A549 (cell line): Measurements from ENCODE around the gene TRERF1. TPM values are rescaled to one million over a fixed set of nuclear protein-coding genes. Genes with fewer than 3 reads are reported as not detected.
A peak's percentile ranks its signal among the peaks of the same experiment; 100 is the strongest.

ENCODE experiments used
- ATAC-seq, 2 experiments: fragments of 200-7000 bp in 1 of 2; fragments of >200 bp in 1 of 2; cut with Nextera tagmentation in 1 of 2; cut with Tn5 transposase in 1 of 2; 3 replicates each; pipeline versions ENCODE4 v1.8.0 to v1.9.1; 2018 to 2020; ENCODE audit warnings: mild to moderate bottlenecking in 1 of 2, moderate library complexity in 1 of 2
- CTCF ChIA-PET: fragments of 300-600 bp; sonication (Branson Sonifier 250); formaldehyde crosslinking; extraction: SDS; loops from one replicate; lab custom pipeline; 2021; ENCODE audit warnings: antibody characterized with exemption, inconsistent platforms; lab: Yijun Ruan, JAX
- POLR2A ChIA-PET: fragments of 350-600 bp; formaldehyde crosslinking; extraction: SDS; loops from one replicate; lab custom pipeline; 2021; ENCODE audit warnings: antibody characterized with exemption, inconsistent platforms; lab: Yijun Ruan, JAX
- DNase-seq, 2 experiments: peaks; one replicate each; pipeline versions ENCODE4 v3.0.0 to v3.0.0-alpha.2; 2011 to 2016; ENCODE audit warnings: low read depth in 1 of 2, low spot score in 1 of 2
- FAIRE-seq: peaks from 2 replicates; lab custom pipeline; 2011; peaks lifted over from hg19 to GRCh38; lab: Jason Lieb, UNC
- H3K27ac ChIP-seq, 2 experiments: fragments of >200 bp; sonication (Bioruptor Twin); formaldehyde crosslinking; 3 replicates each; pipeline ENCODE4 v1.5.1; 2016 to 2017
- H3K4me1 ChIP-seq: fragments of >200 bp; sonication (Bioruptor Twin); formaldehyde crosslinking; 3 replicates; pipeline ENCODE4 v1.6.1; 2016
- H3K4me2 ChIP-seq: fragments of >200 bp; sonication (Bioruptor Twin); formaldehyde crosslinking; 3 replicates; pipeline ENCODE4 v1.6.1; 2016
- H3K4me3 ChIP-seq: fragments of >200 bp; sonication (Bioruptor Twin); formaldehyde crosslinking; 3 replicates; pipeline ENCODE4 v1.5.1; 2016
- H3K9me3 ChIP-seq: fragments of >200 bp; sonication (Bioruptor Twin); formaldehyde crosslinking; 3 replicates; pipeline ENCODE4 v1.6.1; 2016
- CBX2 ChIP-seq: fragments of 200-600 bp; sonication (generic); IDR thresholded peaks from 2 replicates; pipeline ENCODE4 v1.6.1; 2016; ENCODE audit warnings: low read depth, mild to moderate bottlenecking, borderline replicate concordance
- CEBPB ChIP-seq, 2 experiments: fragments of >200 bp in 1 of 2; sonication (Bioruptor Twin) in 1 of 2; formaldehyde crosslinking in 1 of 2; IDR thresholded peaks; 2 replicates each; pipeline ENCODE4 v1.6.1; 2012 to 2016
- ELK1 ChIP-seq: fragments of 150-350 bp; IDR thresholded peaks from 2 replicates; pipeline ENCODE4 v1.6.1; 2014; ENCODE audit warnings: low read depth, mild to moderate bottlenecking, low read length
- HOXB13 ChIP-seq: fragments of 250-450 bp; sonication (Bioruptor Pico); IDR thresholded peaks from 2 replicates; pipeline ENCODE4 v1.5.0; 2020; ENCODE audit warnings: low read depth, mild to moderate bottlenecking, moderate library complexity
- MAX ChIP-seq: IDR thresholded peaks from 2 replicates; pipeline ENCODE4 v1.6.1; 2012
- MAZ ChIP-seq: fragments of 150-350 bp; IDR thresholded peaks from 2 replicates; pipeline ENCODE4 v1.6.1; 2014; ENCODE audit warnings: antibody characterized with exemption, low read depth, low read length, borderline replicate concordance
- NPAS2 ChIP-seq: fragments of 250-450 bp; sonication (Bioruptor Pico); IDR thresholded peaks from 2 replicates; pipeline ENCODE4 v1.8.0; 2022; ENCODE audit warnings: mild to moderate bottlenecking, moderate library complexity, borderline replicate concordance
- POLR2A ChIP-seq: IDR thresholded peaks from 2 replicates; pipeline ENCODE4 v1.6.1; 2012; ENCODE audit warnings: mild to moderate bottlenecking, low read length
- RCOR1 ChIP-seq: fragments of 150-350 bp; IDR thresholded peaks from 2 replicates; pipeline ENCODE4 v1.6.1; 2014; ENCODE audit warnings: antibody characterized with exemption, low read length, low read depth
- REST ChIP-seq: fragments of 200-600 bp; sonication (generic); IDR thresholded peaks from 2 replicates; pipeline ENCODE4 v1.6.1; 2016; ENCODE audit warnings: antibody characterized with exemption, mild to moderate bottlenecking, moderate library complexity
- RNF2 ChIP-seq: fragments of 200-600 bp; sonication (generic); IDR thresholded peaks from 2 replicates; pipeline ENCODE4 v1.6.1; 2016; ENCODE audit warnings: low read depth, mild to moderate bottlenecking, antibody characterized with exemption, moderate library complexity, borderline replicate concordance
- SMC3 ChIP-seq: fragments of >200 bp; sonication (Bioruptor Twin); formaldehyde crosslinking; IDR thresholded peaks from 3 replicates; pipeline ENCODE4 v1.6.1; 2018; ENCODE audit warnings: inconsistent platforms
- ZC3H11A ChIP-seq: fragments of 450-650 bp; IDR thresholded peaks from 2 replicates; pipeline ENCODE4 v1.6.1; 2014; ENCODE audit warnings: antibody characterized with exemption, mild to moderate bottlenecking
- ZFP36 ChIP-seq: fragments of 450-650 bp; IDR thresholded peaks from 2 replicates; pipeline ENCODE4 v1.6.1; 2014; ENCODE audit warnings: borderline replicate concordance; ENCODE audit not compliant: partially characterized antibody
- ZNF302 ChIP-seq: fragments of 250-450 bp; sonication (Bioruptor Pico); IDR thresholded peaks from 2 replicates; pipeline ENCODE4 v1.9.0; 2021; ENCODE audit warnings: inconsistent platforms, mild to moderate bottlenecking, moderate library complexity
- WGBS: methylation state at CpG from one replicate; pipeline ENCODE4 v1.1.6; 2017; ENCODE audit errors: missing lambda C conversion rate; 5-methylcytosine and 5-hydroxymethylcytosine counted together
- polyA plus RNA-seq, 4 experiments: library from polyadenylated mRNA; depleted of rRNA in 3 of 4; stranded (reverse); fragments of >200 nt; fragmentation: RNase III in 1 of 4; extraction: RNeasy Plus Mini Kit Qiagen cat#74134 plus additional on column Dnase treatment in 1 of 4; gene quantifications; 2 replicates in 3 of 4; 3 replicates in 1 of 4; pipeline ENCODE4 v1.2.3, GENCODE V29; 2011 to 2017

The TRERF1 gene
- polyA plus RNA-seq, 2 of the 4 experiments (the other 2 are of a cell fraction): 2.4 to 3.5 TPM

GRCh38 chr6:42338744-42339222 is 112.9 kb downstream of the TRERF1 start (continued):
- TF ChIP-seq MAZ: no peak
- no peak for TF ChIP-seq POLR2A
- peak in 1 of 2 experiments; percentile 45; a peak in 1 of 4 replicates for TF ChIP-seq CEBPB (IDR thresholded peaks at IDR 0.05)
- TF ChIP-seq SMC3: no peak
- no peak for TF ChIP-seq CBX2
- peak; percentile 77 for TF ChIP-seq MAX
- TF ChIP-seq NPAS2 (CRISPR knock-in tag): no peak

- CTCF ChIA-PET: interaction anchor here (1.0 to 2.0 kb wide), 5 partner anchors 8 to 210 kb away, joined by 3 to 6 read pairs (median 4); no protein-coding TSS in a partner anchor
These were observed 113.6 kb downstream of the TRERF1 start for GRCh38 chr6:42337985-42338743.

More at GRCh38 chr6:42337985-42338743, 113.6 kb downstream of the TRERF1 start:
- Histone ChIP-seq H3K4me3 (no peak overlapping the region), H3K9me3 (no peaks in the 10 kb centered on the region), H3K4me1 (peaks cover 26% of the 10 kb centered on the region), H3K27ac (peak overlapping the region; percentile 48 to 83; a peak in 4 of 6 replicates), H3K4me2 (peak overlapping the region; percentile 59)
- TF ChIP-seq RCOR1: no peak
- no peak for TF ChIP-seq HOXB13 (CRISPR knock-in tag)
- no peak for TF ChIP-seq ZC3H11A
- TF ChIP-seq NPAS2 (CRISPR knock-in tag): no peak
- no peak for TF ChIP-seq ZNF302
- TF ChIP-seq ZFP36: no peak
- TF ChIP-seq REST: no peak
- no peak for TF ChIP-seq CEBPB (IDR thresholded peaks at IDR 0.05)
- no peak for TF ChIP-seq RNF2
- no peak for TF ChIP-seq ELK1
- no peak for TF ChIP-seq MAX
- ATAC-seq: no peak
- FAIRE-seq: no peak
- POLR2A ChIA-PET: interaction anchor here (0.5 kb wide), 1 partner anchor 1056 kb away, joined by 3 read pairs; no protein-coding TSS in a partner anchor
- DNase-seq: no peak
- WGBS: 76% methylated on average over 11 of the region's 11 CpGs
